Measurements from ENCODE around the gene FBXO39.
"Not testable (repeated sequence)": the region's sequence is repeated elsewhere in the genome, so short reads cannot be mapped to it uniquely, and the experiment has no call there.

FBXO39 gene

DNA sequence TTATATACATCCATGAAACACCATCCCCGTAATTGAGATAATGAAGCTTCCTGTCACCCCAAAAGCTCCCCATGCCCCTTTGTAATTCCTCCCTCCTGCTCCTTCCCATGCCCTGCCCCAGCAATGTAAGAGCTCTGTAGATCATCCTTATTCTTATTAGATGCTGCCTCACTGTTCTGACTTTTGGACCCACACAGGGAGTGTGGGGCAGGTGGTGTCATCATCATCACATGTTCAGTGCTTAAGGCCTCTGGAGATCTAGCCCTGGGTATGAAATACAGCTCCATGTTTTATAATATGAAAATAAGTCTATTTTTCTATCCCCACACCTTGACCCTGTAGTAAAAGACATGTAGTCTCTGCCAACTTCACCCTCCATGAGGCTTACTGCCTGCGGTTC is 18.3 kb upstream of the FBXO39 start:
- H3K9me3 ChIP-seq (ENCODE audit: control insufficient read depth in 1 of 2, low read length in 2 of 2): no peaks in the 10 kb centered on the region
- H3K27me3 ChIP-seq (ENCODE audit: low read depth, low read length): no peaks in the 10 kb centered on the region
- no peak overlapping the region for H3K4me3 ChIP-seq (ENCODE audit: low read depth in 1 of 2, low read length in 2 of 2)
- no peak overlapping the region for H3K27ac ChIP-seq (ENCODE audit: low read length)
- peaks cover 0 to 25% of the 10 kb centered on the region in 2 donors for H3K4me1 ChIP-seq (ENCODE audit: control insufficient read depth in 1 of 2, insufficient read depth in 2 of 2, low read length in 2 of 2)
- H3K36me3 ChIP-seq (ENCODE audit: control insufficient read depth in 1 of 2, insufficient read depth in 2 of 2, low read length in 2 of 2): peaks cover 16 to 38% of the 10 kb centered on the region in 2 donors

DNA sequence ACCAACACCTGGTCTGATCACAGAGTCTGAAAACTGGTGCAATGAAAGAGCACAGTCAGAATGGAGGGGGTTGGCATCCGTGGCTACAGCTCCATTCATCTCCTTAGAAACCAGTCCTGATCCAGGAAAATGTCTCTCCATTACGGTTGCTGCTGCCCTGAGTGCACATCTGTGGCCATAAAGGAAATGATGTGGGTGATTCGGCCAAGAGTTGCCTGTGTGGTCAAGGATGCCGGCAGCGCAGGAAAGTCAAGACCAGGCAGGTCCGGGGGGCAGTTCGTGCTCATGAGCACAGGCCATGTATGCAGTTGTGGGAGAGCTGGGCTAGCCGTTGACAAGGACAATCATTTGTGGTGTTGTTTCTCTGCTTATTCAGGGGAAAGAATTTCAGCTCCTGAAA is 14.2 kb upstream of the FBXO39 start:
- Histone ChIP-seq H3K9me3 (ENCODE audit: control insufficient read depth in 1 of 2, low read length in 2 of 2) (peaks cover 0 to 4% of the 10 kb centered on the region in 2 donors), H3K4me1 (ENCODE audit: control insufficient read depth in 1 of 2, insufficient read depth in 2 of 2, low read length in 2 of 2) (peaks cover 0 to 12% of the 10 kb centered on the region in 2 donors), H3K27me3 (ENCODE audit: low read depth, low read length) (no peaks in the 10 kb centered on the region), H3K36me3 (ENCODE audit: control insufficient read depth in 1 of 2, insufficient read depth in 2 of 2, low read length in 2 of 2) (peaks cover 44 to 71% of the 10 kb centered on the region in 2 donors), H3K4me3 (ENCODE audit: low read depth in 1 of 2, low read length in 2 of 2) (no peak overlapping the region), H3K27ac (ENCODE audit: low read length) (no peak overlapping the region)

DNA sequence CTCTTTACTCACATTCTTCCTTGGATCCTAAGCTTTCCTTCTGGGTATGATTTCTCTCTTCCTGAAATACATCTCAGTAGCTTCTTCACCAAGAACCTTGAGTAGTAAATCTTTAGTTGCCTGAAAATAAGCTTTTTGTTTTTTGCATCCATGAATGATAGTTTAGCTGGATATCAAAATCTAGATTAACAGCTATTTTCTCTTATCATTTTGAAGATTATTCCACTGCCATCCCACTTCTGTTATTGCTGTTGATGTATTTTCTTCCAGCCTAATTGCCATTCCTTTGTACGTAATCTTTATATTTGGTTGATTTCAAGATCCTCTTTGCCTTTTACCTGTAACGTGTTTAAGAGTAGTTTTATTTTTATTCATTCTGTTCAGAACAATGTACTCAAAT is 7.6 kb upstream of the FBXO39 start:
- Histone ChIP-seq H3K4me1 (ENCODE audit: control insufficient read depth in 1 of 2, insufficient read depth in 2 of 2, low read length in 2 of 2) (no peaks in the 10 kb centered on the region), H3K27me3 (ENCODE audit: low read depth, low read length) (no peaks in the 10 kb centered on the region), H3K36me3 (ENCODE audit: control insufficient read depth in 1 of 2, insufficient read depth in 2 of 2, low read length in 2 of 2) (peaks cover 79 to 94% of the 10 kb centered on the region in 2 donors), H3K4me3 (ENCODE audit: low read depth in 1 of 2, low read length in 2 of 2) (peak overlapping the region in 1 of 2 donors; percentile 30), H3K9me3 (ENCODE audit: control insufficient read depth in 1 of 2, low read length in 2 of 2) (peaks cover 7 to 35% of the 10 kb centered on the region in 2 donors), H3K27ac (ENCODE audit: low read length) (no peak overlapping the region)

DNA sequence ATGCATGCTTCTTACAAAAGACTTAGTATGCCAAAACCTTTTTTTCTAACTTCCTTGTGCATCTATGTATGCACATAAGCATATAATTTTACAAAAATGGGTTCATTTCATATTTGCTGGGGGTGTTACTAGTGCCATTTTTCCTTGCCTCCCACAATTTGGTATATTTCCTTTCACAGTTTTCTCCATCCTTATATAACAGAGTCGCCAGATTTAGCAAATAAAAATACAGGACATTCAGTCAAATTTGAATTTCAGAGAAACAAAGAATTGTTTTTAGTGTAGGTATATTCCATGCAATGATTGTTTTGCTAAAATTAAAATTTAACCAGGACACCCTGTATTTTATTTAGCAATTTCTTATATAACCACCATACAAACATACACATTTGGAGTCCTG is 4.0 kb upstream of the FBXO39 start:
- Histone ChIP-seq H3K4me1 (ENCODE audit: control insufficient read depth in 1 of 2, insufficient read depth in 2 of 2, low read length in 2 of 2) (peaks cover 0 to 7% of the 10 kb centered on the region in 2 donors), H3K27ac (ENCODE audit: low read length) (no peak overlapping the region), H3K9me3 (ENCODE audit: control insufficient read depth in 1 of 2, low read length in 2 of 2) (peaks cover 9 to 48% of the 10 kb centered on the region in 2 donors), H3K27me3 (ENCODE audit: low read depth, low read length) (no peaks in the 10 kb centered on the region), H3K4me3 (ENCODE audit: low read depth in 1 of 2, low read length in 2 of 2) (no peak overlapping the region), H3K36me3 (ENCODE audit: control insufficient read depth in 1 of 2, insufficient read depth in 2 of 2, low read length in 2 of 2) (peaks cover 49 to 76% of the 10 kb centered on the region in 2 donors)

DNA sequence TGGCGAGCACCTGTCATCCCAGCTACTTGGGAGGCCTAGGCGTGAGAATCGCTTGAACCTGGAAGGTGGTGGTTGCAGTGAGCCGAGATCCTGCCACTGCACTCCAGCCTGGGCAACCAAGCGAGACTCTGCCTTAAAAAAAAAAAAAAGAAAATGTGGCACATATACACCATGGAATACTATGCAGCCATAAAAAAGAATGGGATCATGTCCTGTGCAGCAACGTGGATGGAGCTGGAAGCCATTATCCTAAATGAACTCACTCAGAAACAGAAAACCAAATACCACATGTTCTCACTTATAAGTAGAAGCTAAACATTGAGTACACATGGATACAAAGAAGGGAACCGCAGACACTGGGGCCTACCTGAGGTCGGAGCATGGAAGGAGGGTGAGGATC is 1.1 kb upstream of the FBXO39 start:
- H3K4me3 ChIP-seq (ENCODE audit: low read depth in 1 of 2, low read length in 2 of 2): peak overlapping the region in 1 of 2 donors; percentile 29
- H3K9me3 ChIP-seq (ENCODE audit: control insufficient read depth in 1 of 2, low read length in 2 of 2): peaks cover 5 to 34% of the 10 kb centered on the region in 2 donors
- not testable (repeated sequence) for H3K27ac ChIP-seq (ENCODE audit: low read length); H3K27me3 ChIP-seq (ENCODE audit: low read depth, low read length); H3K4me1 ChIP-seq (ENCODE audit: control insufficient read depth in 1 of 2, insufficient read depth in 2 of 2, low read length in 2 of 2)
- peaks cover 27 to 49% of the 10 kb centered on the region in 2 donors for H3K36me3 ChIP-seq (ENCODE audit: control insufficient read depth in 1 of 2, insufficient read depth in 2 of 2, low read length in 2 of 2)

DNA sequence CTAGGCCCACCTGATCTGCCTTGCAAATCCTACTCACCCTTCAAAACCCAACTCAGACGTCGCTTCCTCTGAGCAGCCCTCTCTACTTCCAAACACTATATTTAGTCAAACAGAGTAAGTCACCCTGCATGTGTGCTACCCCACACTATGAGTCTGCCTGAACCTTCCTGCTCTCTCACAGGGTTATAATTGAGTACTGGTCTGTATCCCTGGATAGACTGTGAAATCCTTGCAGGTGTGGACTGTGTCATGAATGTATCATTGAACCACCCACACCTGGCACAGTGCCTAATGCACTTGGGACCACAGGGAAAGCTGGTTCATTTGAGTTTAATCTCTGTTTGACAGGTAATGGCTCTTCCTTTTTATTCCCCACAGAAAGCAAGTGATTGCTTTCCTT is 3.4 kb downstream of the FBXO39 start:
- H3K4me1 ChIP-seq (ENCODE audit: control insufficient read depth in 1 of 2, insufficient read depth in 2 of 2, low read length in 2 of 2): peaks cover 0 to 7% of the 10 kb centered on the region in 2 donors
- no peak overlapping the region for H3K4me3 ChIP-seq (ENCODE audit: low read depth in 1 of 2, low read length in 2 of 2)
- H3K9me3 ChIP-seq (ENCODE audit: control insufficient read depth in 1 of 2, low read length in 2 of 2): peaks cover 0 to 15% of the 10 kb centered on the region in 2 donors
- no peaks in the 10 kb centered on the region for H3K27me3 ChIP-seq (ENCODE audit: low read depth, low read length)
- no peak overlapping the region for H3K27ac ChIP-seq (ENCODE audit: low read length)
- peaks cover 0 to 4% of the 10 kb centered on the region in 2 donors for H3K36me3 ChIP-seq (ENCODE audit: control insufficient read depth in 1 of 2, insufficient read depth in 2 of 2, low read length in 2 of 2)

DNA sequence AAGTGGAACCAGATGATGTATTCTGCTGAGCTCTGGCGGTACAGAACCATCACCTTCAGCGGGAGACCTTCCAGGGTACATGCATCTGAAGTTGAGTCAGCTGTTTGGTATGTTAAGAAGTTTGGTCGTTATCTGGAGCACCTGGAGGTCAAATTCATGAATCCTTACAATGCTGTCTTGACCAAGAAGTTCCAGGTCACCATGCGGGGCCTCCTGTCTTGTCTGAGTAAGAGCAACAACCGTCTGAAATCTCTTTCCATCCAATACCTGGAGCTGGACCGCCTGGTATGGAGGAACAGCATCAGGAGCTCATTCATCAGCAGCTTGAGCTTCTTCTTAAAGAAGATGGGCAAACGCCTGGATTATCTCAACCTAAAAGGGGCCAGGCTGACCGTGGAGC is 4.0 kb downstream of the FBXO39 start:
- H3K9me3 ChIP-seq (ENCODE audit: control insufficient read depth in 1 of 2, low read length in 2 of 2): peaks cover 0 to 9% of the 10 kb centered on the region in 2 donors
- peaks cover 0 to 7% of the 10 kb centered on the region in 2 donors for H3K4me1 ChIP-seq (ENCODE audit: control insufficient read depth in 1 of 2, insufficient read depth in 2 of 2, low read length in 2 of 2)
- no peak overlapping the region for H3K4me3 ChIP-seq (ENCODE audit: low read depth in 1 of 2, low read length in 2 of 2)
- no peaks in the 10 kb centered on the region for H3K27me3 ChIP-seq (ENCODE audit: low read depth, low read length)
- no peaks in the 10 kb centered on the region for H3K36me3 ChIP-seq (ENCODE audit: control insufficient read depth in 1 of 2, insufficient read depth in 2 of 2, low read length in 2 of 2)
- no peak overlapping the region for H3K27ac ChIP-seq (ENCODE audit: low read length)

DNA sequence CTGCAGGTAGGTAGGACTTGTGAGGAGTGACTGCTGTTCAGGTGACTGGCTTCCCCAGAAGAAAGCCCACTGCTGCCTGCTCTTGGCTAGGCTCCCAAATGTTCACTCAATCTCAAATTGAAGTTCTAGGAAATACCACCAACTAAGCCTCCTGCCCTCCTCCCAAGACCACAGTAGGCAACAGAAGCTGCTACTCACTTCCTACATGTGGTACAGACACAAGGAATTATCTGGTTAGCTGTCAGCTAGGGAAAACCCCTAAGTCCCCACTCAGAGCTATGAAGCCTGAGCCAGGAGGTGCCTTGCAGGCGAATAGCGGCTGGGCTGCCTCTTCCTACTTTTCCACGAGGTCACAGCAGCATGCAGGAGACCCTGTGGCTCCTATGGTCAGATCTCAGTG is 4.9 kb downstream of the FBXO39 start:
- H3K4me3 ChIP-seq (ENCODE audit: low read depth in 1 of 2, low read length in 2 of 2): no peak overlapping the region
- H3K4me1 ChIP-seq (ENCODE audit: control insufficient read depth in 1 of 2, insufficient read depth in 2 of 2, low read length in 2 of 2): peaks cover 0 to 5% of the 10 kb centered on the region in 2 donors
- H3K36me3 ChIP-seq (ENCODE audit: control insufficient read depth in 1 of 2, insufficient read depth in 2 of 2, low read length in 2 of 2): no peaks in the 10 kb centered on the region
- no peak overlapping the region for H3K27ac ChIP-seq (ENCODE audit: low read length)
- H3K27me3 ChIP-seq (ENCODE audit: low read depth, low read length): no peaks in the 10 kb centered on the region
- peaks cover 0 to 6% of the 10 kb centered on the region in 2 donors for H3K9me3 ChIP-seq (ENCODE audit: control insufficient read depth in 1 of 2, low read length in 2 of 2)

DNA sequence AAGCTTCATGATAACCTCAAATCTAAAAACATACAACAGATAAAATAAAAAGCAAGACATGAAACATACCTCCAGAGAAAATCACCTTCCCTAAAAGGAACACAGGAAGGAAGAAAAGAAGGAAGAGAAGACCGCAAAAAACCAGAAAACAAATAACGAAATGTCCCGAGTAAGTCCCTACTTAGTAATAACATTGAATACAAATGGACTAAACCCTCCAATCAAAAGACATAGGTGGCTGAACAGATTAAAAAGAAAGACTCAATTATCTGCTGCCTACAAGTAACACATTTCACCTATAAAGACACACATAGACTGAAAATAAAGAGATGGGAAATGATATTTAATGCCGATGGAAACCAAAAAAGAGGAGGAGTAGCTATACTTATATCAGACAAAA is 6.2 kb downstream of the FBXO39 start:
- no peak overlapping the region for H3K27ac ChIP-seq (ENCODE audit: low read length)
- H3K36me3 ChIP-seq (ENCODE audit: control insufficient read depth in 1 of 2, insufficient read depth in 2 of 2, low read length in 2 of 2): no peaks in the 10 kb centered on the region
- H3K9me3 ChIP-seq (ENCODE audit: control insufficient read depth in 1 of 2, low read length in 2 of 2): peaks cover 0 to 6% of the 10 kb centered on the region in 2 donors
- no peaks in the 10 kb centered on the region for H3K4me1 ChIP-seq (ENCODE audit: control insufficient read depth in 1 of 2, insufficient read depth in 2 of 2, low read length in 2 of 2)
- no peaks in the 10 kb centered on the region for H3K27me3 ChIP-seq (ENCODE audit: low read depth, low read length)
- H3K4me3 ChIP-seq (ENCODE audit: low read depth in 1 of 2, low read length in 2 of 2): no peak overlapping the region

DNA sequence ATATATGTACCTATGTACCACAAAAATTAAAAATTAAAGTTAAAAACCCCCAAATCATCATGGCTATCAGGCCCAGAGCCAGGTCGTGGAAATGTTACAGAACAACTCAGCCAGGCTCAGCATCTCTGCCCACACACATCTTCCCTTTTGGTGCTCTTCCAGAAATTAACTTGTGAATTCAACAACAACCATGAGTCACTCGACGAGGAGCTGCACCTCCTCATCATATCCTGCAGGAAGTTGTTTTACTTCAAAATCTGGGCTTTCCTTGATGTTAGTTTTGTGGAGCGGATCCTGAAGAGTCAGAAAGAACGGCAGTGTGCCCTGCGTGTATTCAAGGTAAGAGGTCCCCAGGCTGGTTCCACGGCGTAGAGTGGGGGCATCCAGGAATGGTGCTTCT is 10.6 kb downstream of the FBXO39 start:
- Histone ChIP-seq H3K9me3 (ENCODE audit: control insufficient read depth in 1 of 2, low read length in 2 of 2) (peaks cover 0 to 6% of the 10 kb centered on the region in 2 donors), H3K27ac (ENCODE audit: low read length) (no peak overlapping the region), H3K36me3 (ENCODE audit: control insufficient read depth in 1 of 2, insufficient read depth in 2 of 2, low read length in 2 of 2) (no peaks in the 10 kb centered on the region), H3K27me3 (ENCODE audit: low read depth, low read length) (no peaks in the 10 kb centered on the region), H3K4me3 (ENCODE audit: low read depth in 1 of 2, low read length in 2 of 2) (no peak overlapping the region), H3K4me1 (ENCODE audit: control insufficient read depth in 1 of 2, insufficient read depth in 2 of 2, low read length in 2 of 2) (no peaks in the 10 kb centered on the region)

DNA sequence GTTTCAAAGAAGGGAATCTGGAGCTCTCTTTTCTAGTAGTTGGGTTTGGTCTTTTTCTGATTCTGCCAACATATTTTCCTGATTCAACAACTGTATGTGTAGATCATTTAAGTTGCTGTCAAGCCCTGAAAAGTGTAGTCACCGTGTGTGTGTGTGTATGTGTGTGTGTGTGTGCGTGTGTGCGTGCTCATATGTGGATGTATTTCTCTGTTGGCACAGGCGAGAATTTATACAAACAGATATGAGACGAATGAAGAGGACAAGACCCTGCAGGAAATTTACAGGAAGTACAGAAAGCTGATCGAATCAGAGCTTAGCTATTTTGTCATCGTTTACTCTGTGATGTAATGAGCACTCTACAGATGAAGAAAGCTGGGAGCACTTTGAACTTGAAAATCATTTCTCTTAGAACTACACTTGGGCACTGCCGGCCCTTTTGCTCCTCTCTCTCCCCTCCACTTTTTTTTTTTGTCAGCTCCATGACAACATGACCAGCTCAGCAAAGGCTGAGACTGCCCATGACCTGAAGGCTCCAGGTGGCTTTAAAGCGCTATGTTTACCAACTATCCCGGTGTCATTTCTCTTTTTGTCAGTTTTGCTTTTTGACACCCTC is 11.2 kb downstream of the FBXO39 start:
- no peak overlapping the region for H3K4me3 ChIP-seq (ENCODE audit: low read depth in 1 of 2, low read length in 2 of 2)

DNA sequence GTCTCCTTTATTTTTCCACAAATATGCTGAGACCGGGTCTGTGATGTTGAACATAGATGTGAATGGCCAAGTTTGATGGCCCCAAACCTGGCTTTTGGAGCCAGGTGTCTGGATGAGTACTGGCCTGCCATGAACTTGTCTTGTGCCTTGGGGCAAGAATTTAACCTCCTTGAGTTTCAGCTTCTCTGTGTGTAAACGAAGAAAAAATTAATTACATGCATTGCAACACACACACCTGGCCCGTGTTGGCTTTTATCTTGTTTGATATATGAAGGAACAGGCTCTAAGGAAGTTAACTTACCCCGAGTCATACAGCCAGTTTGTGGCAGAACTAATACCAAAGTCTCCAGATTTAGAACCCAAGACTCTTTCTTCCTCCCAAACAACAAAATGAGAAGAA is 13.1 kb downstream of the FBXO39 start:
- H3K27ac ChIP-seq (ENCODE audit: low read length): no peak overlapping the region

More for the DNA sequence above, 11.2 kb downstream of the FBXO39 start:
- no peaks in the 10 kb centered on the region for H3K27me3 ChIP-seq (ENCODE audit: low read depth, low read length)
- no peaks in the 10 kb centered on the region for H3K4me1 ChIP-seq (ENCODE audit: control insufficient read depth in 1 of 2, insufficient read depth in 2 of 2, low read length in 2 of 2)
- H3K27ac ChIP-seq (ENCODE audit: low read length): no peak overlapping the region
- no peaks in the 10 kb centered on the region for H3K36me3 ChIP-seq (ENCODE audit: control insufficient read depth in 1 of 2, insufficient read depth in 2 of 2, low read length in 2 of 2)
- peaks cover 0 to 6% of the 10 kb centered on the region in 2 donors for H3K9me3 ChIP-seq (ENCODE audit: control insufficient read depth in 1 of 2, low read length in 2 of 2)

More for the DNA sequence above, 13.1 kb downstream of the FBXO39 start:
- H3K9me3 ChIP-seq (ENCODE audit: control insufficient read depth in 1 of 2, low read length in 2 of 2): no peaks in the 10 kb centered on the region
- no peaks in the 10 kb centered on the region for H3K27me3 ChIP-seq (ENCODE audit: low read depth, low read length)
- no peaks in the 10 kb centered on the region for H3K36me3 ChIP-seq (ENCODE audit: control insufficient read depth in 1 of 2, insufficient read depth in 2 of 2, low read length in 2 of 2)
- H3K4me3 ChIP-seq (ENCODE audit: low read depth in 1 of 2, low read length in 2 of 2): no peak overlapping the region
- no peaks in the 10 kb centered on the region for H3K4me1 ChIP-seq (ENCODE audit: control insufficient read depth in 1 of 2, insufficient read depth in 2 of 2, low read length in 2 of 2)

All from muscle layer of duodenum (tissue), 2 donors.